Cardiac muscle cell (in vitro differentiated cells and primary cell): ENCODE results near the gene HECW1. TPM values are rescaled to one million over a fixed set of nuclear protein-coding genes. Genes with fewer than 3 reads are reported as not detected.
"Not testable (repeated sequence)": the region's sequence is repeated elsewhere in the genome, so short reads cannot be mapped to it uniquely, and the experiment has no call there.

Source experiments
- DNase-seq, 2 donors: peaks; one replicate each; pipeline versions ENCODE4 v3.0.0 to v3.0.0-alpha.2; 2010 to 2017; ENCODE audit warnings: low read depth in 1 of 2, low spot score in 1 of 2
- H3K27ac ChIP-seq: fragments of 200-600 bp; sonication (generic); 2 replicates; pipeline ENCODE4 v1.5.1; 2016
- H3K27me3 ChIP-seq: fragments of 200-600 bp; sonication (generic); 2 replicates; pipeline ENCODE4 v1.6.0; 2016; ENCODE audit warnings: control low read depth
- H3K36me3 ChIP-seq: fragments of 200-600 bp; sonication (generic); 2 replicates; pipeline ENCODE4 v1.5.1; 2016; ENCODE audit warnings: control low read depth
- H3K4me1 ChIP-seq: fragments of 200-600 bp; sonication (generic); 2 replicates; pipeline ENCODE4 v1.8.1; 2017; ENCODE audit warnings: low read depth, mild to moderate bottlenecking, mixed run types
- H3K4me3 ChIP-seq: fragments of 200-600 bp; sonication (generic); 2 replicates; pipeline ENCODE4 v1.5.1; 2016; ENCODE audit warnings: mild to moderate bottlenecking
- H3K9me3 ChIP-seq: fragments of 200-600 bp; sonication (generic); 2 replicates; pipeline ENCODE4 v1.5.1; 2017; ENCODE audit warnings: low read depth, mild to moderate bottlenecking, control low read depth
- polyA plus RNA-seq: library from polyadenylated mRNA; unstranded; fragments of >200 nt; fragmentation: Nextera tagmentation; extraction: Ambion mirVana; gene quantifications from 2 replicates; pipeline ENCODE4 v1.2.1, GENCODE V29; 2016
- total RNA-seq: library from RNA; depleted of rRNA; stranded (reverse); fragments of >200 nt; gene quantifications from 2 replicates; pipeline ENCODE4 v1.2.3, GENCODE V29; 2016
- TF ChIP-seq, protein P1 (sequence below): IDR thresholded peaks from 2 replicates; pipeline ENCODE4 v1.5.1; 2012; ENCODE audit warnings: low read depth, mild to moderate bottlenecking, low read length

The HECW1 gene
- total RNA-seq: 0.06 and 0.39 TPM in 2 replicates
- 0.13 and 0.72 TPM in 2 replicates for polyA plus RNA-seq

DNA sequence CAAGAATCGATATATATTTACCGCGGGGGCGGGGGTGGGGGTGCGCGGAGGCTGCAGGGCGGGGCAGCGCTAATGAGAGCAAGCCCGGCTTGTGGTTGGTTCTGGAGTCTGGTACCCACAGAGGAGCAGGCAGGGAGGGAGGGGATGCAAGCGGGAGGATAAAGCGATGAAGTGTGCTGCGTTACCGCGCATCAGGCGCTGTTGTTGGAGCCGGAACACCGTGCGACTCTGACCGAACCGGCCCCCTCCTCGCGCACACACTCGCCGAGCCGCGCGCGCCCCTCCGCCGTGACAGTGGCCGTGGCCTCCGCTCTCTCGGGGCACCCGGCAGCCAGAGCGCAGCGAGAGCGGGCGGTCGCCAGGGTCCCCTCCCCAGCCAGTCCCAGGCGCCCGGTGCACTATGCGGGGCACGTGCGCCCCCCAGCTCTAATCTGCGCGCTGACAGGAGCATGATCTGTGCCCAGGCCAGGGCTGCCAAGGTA, at the start of gene HECW1:
Gene HECW1 (plus strand): TSS at position 189 of the 482 bp plus-strand sequence. CDS start 131,259 bp downstream, outside the sequence.
- no peaks in the 10 kb centered on the region for H3K4me1 ChIP-seq
- H3K27ac ChIP-seq: no peak within 1 kb of the TSS
- no peaks in the 10 kb centered on the region for H3K9me3 ChIP-seq
- H3K36me3 ChIP-seq: no peaks in the 10 kb centered on the region
- TF ChIP-seq, protein P1, sequence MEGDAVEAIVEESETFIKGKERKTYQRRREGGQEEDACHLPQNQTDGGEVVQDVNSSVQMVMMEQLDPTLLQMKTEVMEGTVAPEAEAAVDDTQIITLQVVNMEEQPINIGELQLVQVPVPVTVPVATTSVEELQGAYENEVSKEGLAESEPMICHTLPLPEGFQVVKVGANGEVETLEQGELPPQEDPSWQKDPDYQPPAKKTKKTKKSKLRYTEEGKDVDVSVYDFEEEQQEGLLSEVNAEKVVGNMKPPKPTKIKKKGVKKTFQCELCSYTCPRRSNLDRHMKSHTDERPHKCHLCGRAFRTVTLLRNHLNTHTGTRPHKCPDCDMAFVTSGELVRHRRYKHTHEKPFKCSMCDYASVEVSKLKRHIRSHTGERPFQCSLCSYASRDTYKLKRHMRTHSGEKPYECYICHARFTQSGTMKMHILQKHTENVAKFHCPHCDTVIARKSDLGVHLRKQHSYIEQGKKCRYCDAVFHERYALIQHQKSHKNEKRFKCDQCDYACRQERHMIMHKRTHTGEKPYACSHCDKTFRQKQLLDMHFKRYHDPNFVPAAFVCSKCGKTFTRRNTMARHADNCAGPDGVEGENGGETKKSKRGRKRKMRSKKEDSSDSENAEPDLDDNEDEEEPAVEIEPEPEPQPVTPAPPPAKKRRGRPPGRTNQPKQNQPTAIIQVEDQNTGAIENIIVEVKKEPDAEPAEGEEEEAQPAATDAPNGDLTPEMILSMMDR: no peak
- peak within 1 kb of the TSS; percentile 46 for H3K4me3 ChIP-seq
- H3K27me3 ChIP-seq: peaks cover 83% of the 10 kb centered on the region
- DNase-seq: peak in 1 of 2 donors; percentile 8

DNA sequence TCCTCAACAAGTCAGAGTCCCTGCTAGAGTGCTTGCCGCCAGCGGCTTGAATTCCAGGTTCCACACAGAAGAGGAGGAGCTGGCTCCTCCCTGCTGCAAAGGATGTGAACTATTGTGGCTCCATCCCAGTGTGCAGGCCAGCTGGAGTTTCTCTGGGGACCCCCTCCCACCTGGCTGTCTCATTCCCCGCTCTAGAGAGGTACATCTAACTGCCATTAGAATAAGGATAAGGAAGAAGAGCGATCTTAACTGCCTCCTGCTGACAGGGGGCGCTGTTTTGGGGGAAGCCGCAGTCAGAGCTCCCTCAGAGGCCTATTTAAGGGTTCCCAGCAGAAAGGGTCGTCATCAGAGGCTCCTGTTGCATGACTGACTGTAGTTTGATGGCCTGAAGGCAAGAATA, 40.8 kb upstream of the HECW1 start:
- no peaks in the 10 kb centered on the region for H3K4me1 ChIP-seq
- DNase-seq: peak; percentile 21 to 49

DNA sequence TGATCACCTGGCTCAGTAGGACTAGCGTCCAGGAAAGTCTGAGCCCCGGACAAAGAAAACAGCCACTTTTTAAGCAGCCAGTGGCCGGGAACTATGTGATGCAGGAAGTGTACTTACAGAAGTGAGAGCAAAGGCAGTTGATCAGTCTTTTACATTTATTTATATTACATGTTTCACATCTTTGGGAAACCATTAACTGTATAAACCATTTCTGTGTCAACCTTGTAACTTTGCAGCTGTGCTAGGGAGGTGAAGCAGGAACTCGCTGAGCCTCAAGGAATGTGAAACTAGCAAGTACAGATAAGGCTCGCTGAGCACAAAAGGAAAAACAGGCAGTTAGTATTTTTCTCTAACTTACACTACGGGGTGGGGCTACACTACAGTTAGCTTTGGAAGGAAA, 39.9 kb upstream of the HECW1 start:
- Histone ChIP-seq H3K27ac (no peak overlapping the region), H3K36me3 (no peaks in the 10 kb centered on the region), H3K4me1 (no peaks in the 10 kb centered on the region), H3K4me3 (no peak overlapping the region), H3K9me3 (no peaks in the 10 kb centered on the region), H3K27me3 (no peaks in the 10 kb centered on the region)
- TF ChIP-seq, protein P1: no peak
- DNase-seq: peak in 1 of 2 donors; percentile 39

More for the DNA sequence above, 40.8 kb upstream of the HECW1 start:
- Histone ChIP-seq H3K36me3 (no peaks in the 10 kb centered on the region), H3K4me3 (no peak overlapping the region), H3K27ac (no peak overlapping the region), H3K9me3 (no peaks in the 10 kb centered on the region), H3K27me3 (no peaks in the 10 kb centered on the region)
- TF ChIP-seq, protein P1: peak; percentile 45

DNA sequence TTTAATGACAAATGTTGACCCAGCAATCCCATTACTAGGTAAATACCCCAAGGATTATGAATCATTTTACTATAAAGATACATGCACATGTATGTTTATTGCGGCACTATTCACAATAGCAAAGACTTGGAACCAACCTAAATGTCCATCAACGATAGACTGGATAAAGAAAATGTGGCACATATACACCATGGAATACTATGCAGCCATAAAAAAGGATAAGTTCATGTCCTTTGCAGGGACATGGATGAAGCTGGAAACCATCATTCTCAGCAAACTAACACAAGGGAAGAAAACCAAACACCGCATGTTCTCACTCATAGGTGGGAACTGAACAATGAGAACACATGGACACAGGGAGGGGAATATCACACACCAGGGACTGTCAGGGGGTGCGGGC, 38.6 kb upstream of the HECW1 start:
- not testable (repeated sequence) for H3K4me1 ChIP-seq, H3K27me3 ChIP-seq, H3K9me3 ChIP-seq, H3K4me3 ChIP-seq, H3K36me3 ChIP-seq, DNase-seq, H3K27ac ChIP-seq

DNA sequence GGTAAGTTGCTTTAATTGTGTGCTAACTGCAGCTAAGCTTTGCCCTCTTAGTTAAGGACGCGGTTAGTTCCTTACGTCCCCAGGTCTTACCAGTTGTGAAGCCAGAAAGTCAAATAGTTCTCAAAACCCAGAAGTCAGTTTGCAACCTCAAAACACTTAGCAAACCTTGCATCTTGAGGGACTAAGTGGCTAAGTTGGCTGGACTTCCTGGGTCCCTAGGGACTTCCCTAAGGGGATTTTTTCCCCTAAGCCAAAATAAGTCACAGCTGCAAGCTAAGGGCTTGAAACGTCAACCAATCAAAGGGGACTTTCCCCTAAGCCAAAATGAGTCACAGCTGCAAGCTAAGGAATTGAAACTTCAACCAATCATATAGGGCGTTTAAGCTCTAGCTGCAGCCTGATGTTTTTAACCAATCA, 36.2 kb upstream of the HECW1 start:
- Histone ChIP-seq H3K4me3 (no peak overlapping the region), H3K9me3 (no peaks in the 10 kb centered on the region), H3K36me3 (no peaks in the 10 kb centered on the region), H3K4me1 (no peaks in the 10 kb centered on the region), H3K27ac (no peak overlapping the region), H3K27me3 (no peaks in the 10 kb centered on the region)
- TF ChIP-seq, protein P1: no peak
- no peak for DNase-seq

DNA sequence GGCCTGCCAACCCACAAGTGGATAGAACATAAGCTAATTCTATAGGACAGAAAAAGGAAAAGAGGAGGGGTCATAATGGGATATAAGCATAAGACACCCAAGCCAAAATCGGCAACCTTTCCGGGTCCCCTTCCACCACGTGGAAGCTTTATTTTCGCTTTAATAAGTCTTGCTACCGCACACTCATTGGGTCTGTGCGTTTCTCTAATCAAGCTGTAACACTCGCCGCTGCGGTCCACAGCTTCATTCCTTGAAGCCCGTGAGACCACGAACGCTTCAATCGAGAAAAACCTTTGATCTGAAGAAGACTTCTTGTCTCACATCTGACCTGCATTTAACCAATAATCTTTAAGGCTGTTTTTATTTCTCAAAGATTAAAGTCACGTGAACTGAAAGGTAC, 35.8 kb upstream of the HECW1 start:
- H3K36me3 ChIP-seq: no peaks in the 10 kb centered on the region
- DNase-seq: no peak
- no peaks in the 10 kb centered on the region for H3K9me3 ChIP-seq
- TF ChIP-seq, protein P1: no peak
- no peaks in the 10 kb centered on the region for H3K27me3 ChIP-seq
- no peak overlapping the region for H3K27ac ChIP-seq
- no peaks in the 10 kb centered on the region for H3K4me1 ChIP-seq
- no peak overlapping the region for H3K4me3 ChIP-seq
